SK-N-SH (cell line): ENCODE data around the gene ITGA2. TPM values are rescaled to one million over a fixed set of nuclear protein-coding genes. Genes with fewer than 3 reads are reported as not detected.

Experiments
- CTCF ChIA-PET: fragments of 300-600, 350-600 bp; formaldehyde crosslinking; extraction: SDS; loops from one replicate; lab custom pipeline; 2021; lab: Yijun Ruan, JAX
- POLR2A ChIA-PET: fragments of 350-600 bp; sonication (Branson Sonifier 250); formaldehyde crosslinking; extraction: SDS; loops from one replicate; lab custom pipeline; 2020; ENCODE audit warnings: antibody characterized with exemption, inconsistent platforms; lab: Yijun Ruan, JAX
- DNase-seq: peaks from one replicate; pipeline ENCODE4 v3.0.0; 2012
- H2AFZ ChIP-seq: fragments of 200-600 bp; sonication (generic); 2 replicates; pipeline ENCODE4 v1.8.1; 2016; ENCODE audit warnings: antibody characterized with exemption, mild to moderate bottlenecking, low read depth
- H3F3A ChIP-seq: fragments of 200-600 bp; sonication (generic); replicated peaks from 2 replicates; pipeline ENCODE3; 2016; ENCODE audit warnings: antibody characterized with exemption, mild to moderate bottlenecking; ENCODE audit not compliant: insufficient read depth
- H3K27ac ChIP-seq, 2 experiments: fragments of 200-500 bp in 1 of 2; fragments of 200-600 bp in 1 of 2; sonication (Bioruptor generic) in 1 of 2; sonication (generic), shearing (Covaris generic) in 1 of 2; 2 replicates each; pipeline versions ENCODE4 v1.5.1 to v1.6.1; 2014 to 2016; ENCODE audit warnings: low read depth in 2 of 2, inconsistent platforms in 1 of 2, low read length in 1 of 2, mild to moderate bottlenecking in 1 of 2, mixed read lengths in 1 of 2
- H3K27me3 ChIP-seq: fragments of 200-600 bp; sonication (generic), shearing (Covaris generic); 2 replicates; pipeline ENCODE4 v1.6.1; 2016; ENCODE audit warnings: mixed run types; ENCODE audit not compliant: insufficient read depth
- H3K36me3 ChIP-seq, 2 experiments: fragments of 200-500 bp in 1 of 2; fragments of 200-600 bp in 1 of 2; sonication (Bioruptor generic) in 1 of 2; sonication (generic) in 1 of 2; replicated peaks in 1 of 2; 2 replicates each; pipeline versions ENCODE3 to v1.5.1; 2014 to 2016; ENCODE audit warnings: low read length in 1 of 2, mild to moderate bottlenecking in 1 of 2; ENCODE audit not compliant: insufficient read depth in 2 of 2, control insufficient read depth in 1 of 2
- H3K4me1 ChIP-seq, 2 experiments: fragments of 200-500 bp in 1 of 2; fragments of 200-600 bp in 1 of 2; sonication (Bioruptor generic) in 1 of 2; sonication (generic), shearing (Covaris generic) in 1 of 2; 2 replicates each; pipeline versions ENCODE4 v1.5.1 to v1.6.1; 2014 to 2016; ENCODE audit warnings: low read depth in 1 of 2, low read length in 1 of 2, mixed run types in 1 of 2; ENCODE audit not compliant: insufficient read depth in 2 of 2, control insufficient read depth in 1 of 2
- H3K4me2 ChIP-seq: fragments of 200-600 bp; sonication (generic), shearing (Covaris generic); 2 replicates; pipeline ENCODE4 v1.6.1; 2017; ENCODE audit warnings: mixed run types
- H3K4me3 ChIP-seq, 2 experiments: fragments of 200-500 bp in 1 of 2; fragments of 200-600 bp in 1 of 2; sonication (Bioruptor generic) in 1 of 2; sonication (generic), shearing (Covaris generic) in 1 of 2; 2 replicates each; pipeline versions ENCODE4 v1.5.1 to v1.8.1; 2014 to 2016; ENCODE audit warnings: low read depth in 2 of 2, inconsistent platforms in 1 of 2, low read length in 1 of 2, mild to moderate bottlenecking in 1 of 2, mixed read lengths in 1 of 2, moderate library complexity in 1 of 2
- H3K79me2 ChIP-seq: fragments of 200-600 bp; sonication (generic); 2 replicates; pipeline ENCODE4 v1.8.1; 2017; ENCODE audit warnings: mild to moderate bottlenecking; ENCODE audit not compliant: insufficient read depth
- H3K9ac ChIP-seq: fragments of 200-600 bp; sonication (generic); 2 replicates; pipeline ENCODE4 v1.6.1; 2017; ENCODE audit warnings: mixed run types
- H3K9me2 ChIP-seq: fragments of 200-600 bp; sonication (generic); 2 replicates; pipeline ENCODE4 v1.6.1; 2017; ENCODE audit warnings: mixed run types
- H3K9me3 ChIP-seq: fragments of 200-600 bp; sonication (generic); 2 replicates; pipeline ENCODE4 v1.6.1; 2017; ENCODE audit warnings: mixed run types, mild to moderate bottlenecking, moderate library complexity
- H4K20me1 ChIP-seq: fragments of 200-600 bp; sonication (generic); 2 replicates; pipeline ENCODE4 v1.6.1; 2017; ENCODE audit warnings: mild to moderate bottlenecking, mixed run types; ENCODE audit not compliant: insufficient read depth
- CHD2 ChIP-seq: fragments of 150-350 bp; IDR thresholded peaks from 2 replicates; pipeline ENCODE4 v1.6.1; 2018; ENCODE audit warnings: low read length; ENCODE audit not compliant: partially characterized antibody
- CTCF ChIP-seq: fragments of 200-600 bp; sonication (generic); IDR thresholded peaks from 2 replicates; pipeline ENCODE4 v1.6.1; 2017; ENCODE audit warnings: antibody characterized with exemption, mild to moderate bottlenecking, moderate library complexity
- EP300 ChIP-seq, 2 experiments: IDR thresholded peaks; 2 replicates each; pipeline versions ENCODE4 v1.4.0 to v1.6.1; 2012; ENCODE audit warnings: borderline replicate concordance in 1 of 2, low read depth in 1 of 2, low read length in 1 of 2
- EZH2phosphoT487 ChIP-seq: fragments of 200-600 bp; sonication (generic); IDR thresholded peaks from 2 replicates; pipeline ENCODE4 v1.6.1; 2017; ENCODE audit warnings: low read depth, mixed run types, mild to moderate bottlenecking, antibody characterized with exemption, moderate library complexity, borderline replicate concordance
- FOXM1 ChIP-seq: IDR thresholded peaks from 2 replicates; pipeline ENCODE4 v1.4.0; 2012; ENCODE audit warnings: low read depth, mild to moderate bottlenecking
- GABPA ChIP-seq: IDR thresholded peaks from 2 replicates; pipeline ENCODE4 v1.4.0; 2012; ENCODE audit warnings: low read depth, mild to moderate bottlenecking
- GATA2 ChIP-seq: sonication (generic); formaldehyde crosslinking; IDR thresholded peaks from 2 replicates; pipeline ENCODE4 v1.5.0; 2020; ENCODE audit warnings: mild to moderate bottlenecking, missing genetic modification reagents
- JUND ChIP-seq: IDR thresholded peaks from 2 replicates; pipeline ENCODE4 v1.4.0; 2012
- MXI1 ChIP-seq: IDR thresholded peaks from 2 replicates; pipeline ENCODE4 v1.6.1; 2012; ENCODE audit warnings: mild to moderate bottlenecking, low read depth, low read length, improper control_type of control experiment
- NRF1 ChIP-seq: IDR thresholded peaks from 2 replicates; pipeline ENCODE4 v1.6.1; 2012; ENCODE audit warnings: low read depth, mild to moderate bottlenecking, low read length
- RFX5 ChIP-seq: IDR thresholded peaks from 2 replicates; pipeline ENCODE4 v1.6.1; 2012; ENCODE audit warnings: mild to moderate bottlenecking, improper control_type of control experiment, low read length
- SMC3 ChIP-seq: IDR thresholded peaks from 2 replicates; pipeline ENCODE4 v1.6.1; 2012; ENCODE audit warnings: low read depth, low read length, improper control_type of control experiment
- TAF1 ChIP-seq: IDR thresholded peaks from 2 replicates; pipeline ENCODE4 v1.6.1; 2012; ENCODE audit warnings: low read depth, mild to moderate bottlenecking, low read length, moderate library complexity, borderline replicate concordance
- USF2 ChIP-seq: fragments of 150-350 bp; IDR thresholded peaks from 2 replicates; pipeline ENCODE4 v1.6.1; 2017; ENCODE audit warnings: antibody characterized with exemption, low read length, low read depth, borderline replicate concordance
- YY1 ChIP-seq: IDR thresholded peaks from 2 replicates; pipeline ENCODE4 v1.4.0; 2012; ENCODE audit warnings: low read depth, mild to moderate bottlenecking
- WGBS: methylation state at CpG from one replicate; pipeline ENCODE4 v1.1.6; 2017; ENCODE audit warnings: low lambda C conversion rate; 5-methylcytosine and 5-hydroxymethylcytosine counted together
- polyA plus RNA-seq, 3 experiments: library from polyadenylated mRNA; depleted of rRNA; stranded (reverse); fragments of >200 nt; gene quantifications; 2 replicates each; pipeline ENCODE4 v1.2.3, GENCODE V29; 2012

The ITGA2 gene
- polyA plus RNA-seq, 1 of the 3 experiments (the other 2 are of a cell fraction), result 38.2 TPM

- Histone ChIP-seq H3F3A (peaks cover 58% of the 10 kb centered on the region), H3K9me3 (no peaks in the 10 kb centered on the region), H3K27me3 (no peaks in the 10 kb centered on the region), H3K79me2 (0 out of 2 replicates have a peak, but pooled peaks cover 3% of the 10 kb centered on the region), H4K20me1 (no peaks in the 10 kb centered on the region), H3K9me2 (no peaks in the 10 kb centered on the region), H3K27ac (peak overlapping the region in 1 of 2 experiments; percentile 35; a peak in 1 of 4 replicates), H3K4me2 (no peak overlapping the region), H3K4me3 (no peak overlapping the region), H2AFZ (no peak overlapping the region), H3K9ac (no peak overlapping the region), H3K4me1 (peaks cover 0 to 25% of the 10 kb centered on the region in 2 experiments; a peak in 3 of 4 replicates), H3K36me3 (peaks cover 42 to 69% of the 10 kb centered on the region in 2 experiments)
- POLR2A ChIA-PET, result no interaction called here
- CTCF ChIA-PET, result interaction anchor here (1.1 to 3.4 kb wide), 3 partner anchors 17 to 143 kb away, joined by 3 to 18 read pairs (median 8); partner anchors contain the start of gene MOCS2
- DNase-seq, result no peak
- 71% methylated on average over 2 of the region's 2 CpGs for WGBS
- TF ChIP-seq MXI1, result no peak
- TF ChIP-seq CHD2, result no peak
- TF ChIP-seq FOXM1, result no peak
- TF ChIP-seq USF2, result no peak
- TF ChIP-seq CTCF, result no peak
- no peak for TF ChIP-seq GABPA
- TF ChIP-seq RFX5, result no peak
- no peak for TF ChIP-seq SMC3
- no peak for TF ChIP-seq YY1
Observed at GRCh38 chr5:53092242-53092641, 103.1 kb downstream of the ITGA2 start.

- Histone ChIP-seq H3K9me3 (no peaks in the 10 kb centered on the region), H4K20me1 (no peaks in the 10 kb centered on the region), H2AFZ (no peak overlapping the region), H3K27me3 (no peaks in the 10 kb centered on the region), H3K4me1 (peaks cover 0 to 21% of the 10 kb centered on the region in 2 experiments; a peak in 3 of 4 replicates), H3K4me3 (no peak overlapping the region), H3K9ac (no peak overlapping the region), H3K9me2 (no peaks in the 10 kb centered on the region), H3K27ac (peak overlapping the region in 1 of 2 experiments; percentile 35; a peak in 2 of 4 replicates), H3K79me2 (0 out of 2 replicates have a peak, but pooled peaks cover 3% of the 10 kb centered on the region), H3F3A (peaks cover 64% of the 10 kb centered on the region), H3K36me3 (peaks cover 64 to 77% of the 10 kb centered on the region in 2 experiments), H3K4me2 (no peak overlapping the region)
- POLR2A ChIA-PET, result no interaction called here
- CTCF ChIA-PET, result interaction anchor here (0.6 to 7.3 kb wide), 17 partner anchors 10 to 531 kb away, joined by 3 to 79 read pairs (median 3); no protein-coding TSS in a partner anchor
- WGBS, result 84% methylated on average over 7 of the region's 7 CpGs
- TF ChIP-seq EZH2phosphoT487 (no peak), RFX5 (no peak), TAF1 (no peak), JUND (no peak), EP300 (IDR thresholded peaks at IDR 0.05; ENCODE audit: borderline replicate concordance in 1 of 2, low read depth in 1 of 2, low read length in 1 of 2) (no peak), SMC3 (no peak), GATA2 (no peak), NRF1 (no peak), YY1 (no peak)
- DNase-seq, result no peak
Observed at GRCh38 chr5:53095217-53095616, 106.1 kb downstream of the ITGA2 start.
